Neural cell (in vitro differentiated cells): ENCODE measurements around the gene SOX13.

Experiments
- EP300 ChIP-seq: fragments of 450-650 bp; conservative IDR thresholded peaks from 2 replicates; pipeline ENCODE4 v1.6.1; 2014; ENCODE audit warnings: antibody characterized with exemption, mild to moderate bottlenecking, moderate library complexity; ENCODE audit not compliant: poor library complexity, severe bottlenecking
- EZH2 ChIP-seq: fragments of 200-600, 300-800 bp; shearing (Covaris generic), sonication (generic); IDR thresholded peaks from 2 replicates; pipeline ENCODE4 v1.6.1; 2014; ENCODE audit warnings: antibody characterized with exemption, low read length, borderline replicate concordance, mild to moderate bottlenecking; ENCODE audit not compliant: insufficient read depth, poor library complexity, severe bottlenecking
- POLR2AphosphoS5 ChIP-seq: IDR thresholded peaks from 2 replicates; pipeline ENCODE4 v1.6.1; 2012
- RAD21 ChIP-seq: fragments of 450-650 bp; conservative IDR thresholded peaks from 2 replicates; pipeline ENCODE4 v1.6.1; 2014; ENCODE audit warnings: antibody characterized with exemption, mild to moderate bottlenecking, moderate library complexity
- SMC3 ChIP-seq: fragments of 450-650 bp; conservative IDR thresholded peaks from 2 replicates; pipeline ENCODE4 v1.6.1; 2014; ENCODE audit warnings: antibody characterized with exemption, mild to moderate bottlenecking, moderate library complexity; ENCODE audit not compliant: poor library complexity
- TF ChIP-seq, protein P1 (sequence below): fragments of 450-650 bp; IDR thresholded peaks from 2 replicates; pipeline ENCODE4 v1.5.1; 2014; ENCODE audit warnings: antibody characterized with exemption, mild to moderate bottlenecking, moderate library complexity; ENCODE audit not compliant: poor library complexity, severe bottlenecking

DNA sequence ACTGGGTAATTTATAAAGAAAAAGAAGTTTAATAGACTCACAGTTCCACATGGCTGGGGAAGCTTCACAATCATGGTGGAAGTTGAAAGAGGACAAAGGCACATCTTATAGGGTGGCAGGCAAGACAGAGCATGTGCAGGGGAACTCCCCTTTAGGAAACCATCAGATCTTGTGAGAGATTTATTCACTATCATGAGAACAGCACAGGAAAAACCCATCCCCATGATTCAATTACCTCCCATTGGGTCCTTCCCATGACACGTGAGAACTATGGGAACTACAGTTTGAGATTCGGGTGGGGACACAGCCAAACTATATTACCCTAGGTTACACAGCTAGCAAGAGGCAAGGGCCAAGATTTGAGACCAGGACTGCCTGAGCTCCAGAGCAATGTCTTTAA lies 30.4 kb upstream of the SOX13 start:
- TF ChIP-seq RAD21: no peak
- TF ChIP-seq, protein P1, sequence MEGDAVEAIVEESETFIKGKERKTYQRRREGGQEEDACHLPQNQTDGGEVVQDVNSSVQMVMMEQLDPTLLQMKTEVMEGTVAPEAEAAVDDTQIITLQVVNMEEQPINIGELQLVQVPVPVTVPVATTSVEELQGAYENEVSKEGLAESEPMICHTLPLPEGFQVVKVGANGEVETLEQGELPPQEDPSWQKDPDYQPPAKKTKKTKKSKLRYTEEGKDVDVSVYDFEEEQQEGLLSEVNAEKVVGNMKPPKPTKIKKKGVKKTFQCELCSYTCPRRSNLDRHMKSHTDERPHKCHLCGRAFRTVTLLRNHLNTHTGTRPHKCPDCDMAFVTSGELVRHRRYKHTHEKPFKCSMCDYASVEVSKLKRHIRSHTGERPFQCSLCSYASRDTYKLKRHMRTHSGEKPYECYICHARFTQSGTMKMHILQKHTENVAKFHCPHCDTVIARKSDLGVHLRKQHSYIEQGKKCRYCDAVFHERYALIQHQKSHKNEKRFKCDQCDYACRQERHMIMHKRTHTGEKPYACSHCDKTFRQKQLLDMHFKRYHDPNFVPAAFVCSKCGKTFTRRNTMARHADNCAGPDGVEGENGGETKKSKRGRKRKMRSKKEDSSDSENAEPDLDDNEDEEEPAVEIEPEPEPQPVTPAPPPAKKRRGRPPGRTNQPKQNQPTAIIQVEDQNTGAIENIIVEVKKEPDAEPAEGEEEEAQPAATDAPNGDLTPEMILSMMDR: no peak
- TF ChIP-seq POLR2AphosphoS5: no peak
- no peak for TF ChIP-seq EZH2
- no peak for TF ChIP-seq EP300
- no peak for TF ChIP-seq SMC3
